Common myeloid progenitor, CD34-positive (primary cell): ENCODE data around the gene CRYAB.

Experiments
- CTCF ChIA-PET: fragments of 350-600 bp; sonication (Branson Sonifier 250); formaldehyde crosslinking; loops from one replicate; lab custom pipeline; 2021; ENCODE audit warnings: antibody characterized with exemption; lab: Charles Lee
- POLR2A ChIA-PET: fragments of 350-600 bp; sonication (Branson Sonifier 250); formaldehyde crosslinking; loops from one replicate; lab custom pipeline; 2021; ENCODE audit warnings: antibody characterized with exemption; lab: Charles Lee
- DNase-seq, 3 donors: peaks; one replicate each; pipeline versions ENCODE4 v3.0.0 to v3.0.0-alpha.2; 2013
- H3K27ac ChIP-seq, 2 experiments: 1 replicate in 1 of 2; 2 replicates in 1 of 2; pipeline ENCODE4 v1.7.0; 2013; ENCODE audit warnings: inconsistent platforms in 2 of 2, low read length in 2 of 2, mild to moderate bottlenecking in 2 of 2, low read depth in 1 of 2, moderate library complexity in 1 of 2; ENCODE audit not compliant: severe bottlenecking in 2 of 2, insufficient read depth in 1 of 2, poor library complexity in 1 of 2
- H3K27me3 ChIP-seq, 5 experiments: replicated peaks in 2 of 5; 1 replicate in 3 of 5; 2 replicates in 2 of 5; pipeline versions ENCODE4 v1.6.1 to v1.7.0; 2013; ENCODE audit warnings: low read length in 4 of 5, mild to moderate bottlenecking in 2 of 5, moderate library complexity in 2 of 5, inconsistent platforms in 1 of 5; ENCODE audit not compliant: insufficient read depth in 5 of 5, control insufficient read depth in 4 of 5
- H3K36me3 ChIP-seq, 4 experiments: 1 replicate in 2 of 4; 2 replicates in 2 of 4; pipeline versions ENCODE4 v1.6.1 to v1.7.0; 2013; ENCODE audit warnings: low read length in 3 of 4, control low read depth in 1 of 4, mild to moderate bottlenecking in 1 of 4; ENCODE audit not compliant: control insufficient read depth in 4 of 4, insufficient read depth in 4 of 4
- H3K4me1 ChIP-seq, 4 experiments: 1 replicate in 3 of 4; 2 replicates in 1 of 4; pipeline versions ENCODE4 v1.6.1 to v1.7.1; 2013; ENCODE audit warnings: low read length in 3 of 4, mild to moderate bottlenecking in 3 of 4, control low read depth in 1 of 4, inconsistent platforms in 1 of 4, moderate library complexity in 1 of 4; ENCODE audit not compliant: control insufficient read depth in 4 of 4, insufficient read depth in 4 of 4; ENCODE audit errors: control extremely low read depth in 1 of 4
- H3K4me3 ChIP-seq, 7 experiments: 1 replicate in 4 of 7; 2 replicates in 3 of 7; pipeline versions ENCODE4 v1.5.1 to v1.7.0; 2013; ENCODE audit warnings: mild to moderate bottlenecking in 7 of 7, low read length in 6 of 7, moderate library complexity in 6 of 7, inconsistent platforms in 2 of 7, low read depth in 2 of 7, control low read depth in 1 of 7; ENCODE audit not compliant: insufficient read depth in 4 of 7, control insufficient read depth in 1 of 7; ENCODE audit errors: extremely low read depth in 1 of 7
- H3K9me3 ChIP-seq, 5 experiments: 1 replicate in 4 of 5; 2 replicates in 1 of 5; pipeline versions ENCODE4 v1.6.1 to v1.7.1; 2013; ENCODE audit warnings: low read length in 4 of 5, mild to moderate bottlenecking in 2 of 5, inconsistent platforms in 1 of 5, low read depth in 1 of 5, moderate library complexity in 1 of 5; ENCODE audit not compliant: control insufficient read depth in 4 of 5, insufficient read depth in 2 of 5; ENCODE audit errors: control extremely low read depth in 1 of 5
- WGBS: methylation state at CpG from one replicate; pipeline ENCODE4 v1.1.5; 2013; ENCODE audit not compliant: insufficient coverage; 5-methylcytosine and 5-hydroxymethylcytosine counted together

CRYAB gene

DNA sequence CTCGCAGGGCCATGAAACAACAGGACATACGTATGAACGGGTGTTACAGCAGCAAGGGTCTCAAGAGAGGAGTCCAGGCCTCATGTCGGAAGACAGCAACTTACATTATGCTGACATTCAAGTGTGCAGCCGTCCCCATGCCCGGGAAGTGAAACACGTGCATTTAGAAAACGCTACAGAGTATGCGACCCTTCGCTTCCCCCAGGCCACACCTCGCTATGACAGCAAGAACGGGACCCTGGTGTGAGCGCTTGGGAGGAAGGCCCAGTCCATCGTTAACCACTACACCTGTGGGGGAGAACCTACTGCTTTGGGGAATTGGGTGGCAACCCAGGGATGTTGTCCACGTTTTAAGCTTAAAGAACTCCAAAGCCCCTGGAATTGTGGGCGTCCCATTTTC, 14.4 kb upstream of the CRYAB start:
- no peak for DNase-seq
- Histone ChIP-seq H3K4me1 (peaks cover 0 to 22% (median 9%) of the 10 kb centered on the region in 4 experiments), H3K4me3 (peak overlapping the region in 4 of 7 experiments; percentile 62 to 87 (median 72)), H3K27ac (peak overlapping the region in 1 of 2 experiments; percentile 84), H3K27me3 (no peaks in the 10 kb centered on the region), H3K9me3 (no peaks in the 10 kb centered on the region), H3K36me3 (no peaks in the 10 kb centered on the region)
- POLR2A ChIA-PET, result interaction anchor here (0.7 to 1.1 kb wide), 2 partner anchors 14 to 20 kb away, joined by 4 read pairs; partner anchors contain the start of gene CRYAB
- 96% methylated on average over 14 of the region's 16 CpGs for WGBS
- CTCF ChIA-PET, result interaction anchor here (0.8 to 2.3 kb wide), 4 partner anchors 28 to 56 kb away, joined by 3 to 10 read pairs (median 4); no protein-coding TSS in a partner anchor

DNA sequence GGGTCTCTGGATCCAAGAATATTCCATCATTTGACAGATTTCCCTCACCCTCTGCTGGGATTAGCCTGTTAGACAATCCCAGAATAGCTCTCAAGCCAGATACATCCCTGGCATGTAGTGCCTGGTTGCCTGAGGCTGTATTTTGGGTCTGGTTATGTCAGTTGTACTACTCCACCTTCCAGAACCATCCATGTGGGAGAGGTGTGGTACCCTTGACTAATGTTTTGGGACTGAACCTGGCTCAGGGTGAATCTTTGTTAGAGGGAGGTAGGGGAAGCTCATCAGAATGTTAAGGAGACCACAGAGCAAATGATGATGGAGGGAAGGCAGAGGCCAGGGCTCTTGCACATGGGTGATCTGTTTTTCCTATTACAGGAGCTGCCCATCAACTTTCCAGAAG, 12.4 kb upstream of the CRYAB start:
- DNase-seq, result no peak
- Histone ChIP-seq H3K4me1 (peaks cover 0 to 22% (median 9%) of the 10 kb centered on the region in 4 experiments), H3K36me3 (no peaks in the 10 kb centered on the region), H3K27me3 (no peaks in the 10 kb centered on the region), H3K4me3 (no peak overlapping the region), H3K27ac (no peak overlapping the region), H3K9me3 (no peaks in the 10 kb centered on the region)
- ChIA-PET CTCF (interaction anchor here (1.8 kb wide), 2 partner anchors 9 to 14 kb away, joined by 6 read pairs; no protein-coding TSS in a partner anchor), POLR2A (no interaction called here)

DNA sequence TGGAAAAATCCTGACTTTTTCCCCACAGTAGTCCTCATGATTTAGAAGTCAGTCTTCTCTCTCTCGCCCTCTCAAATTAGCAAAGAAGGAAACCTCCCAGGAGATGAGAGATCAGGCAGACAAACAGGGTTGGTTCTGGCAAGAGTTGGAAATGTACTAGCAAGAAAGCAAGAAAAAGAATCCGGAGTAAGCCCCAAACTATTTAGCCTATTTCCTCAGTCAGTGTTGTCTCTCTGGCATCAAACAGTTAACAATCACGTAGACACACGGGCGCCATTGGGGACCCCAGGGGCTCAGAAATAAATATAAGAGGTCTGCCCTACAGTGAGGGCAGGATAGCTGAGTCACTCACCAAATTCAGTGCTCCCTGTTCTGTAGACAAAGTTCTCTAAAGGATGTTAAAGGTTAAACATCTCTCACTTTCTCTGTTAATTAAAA, 11.8 kb upstream of the CRYAB start:
- H3K9me3 ChIP-seq, result no peaks in the 10 kb centered on the region
- POLR2A ChIA-PET, result no interaction called here
- CTCF ChIA-PET, result interaction anchor here (1.8 kb wide), 2 partner anchors 9 to 13 kb away, joined by 6 read pairs; no protein-coding TSS in a partner anchor
- H3K36me3 ChIP-seq, result no peaks in the 10 kb centered on the region
- peaks cover 0 to 22% (median 9%) of the 10 kb centered on the region in 4 experiments for H3K4me1 ChIP-seq
- DNase-seq, result no peak
- no peak overlapping the region for H3K4me3 ChIP-seq
- 66% methylated on average over 4 of the region's 5 CpGs for WGBS
- H3K27me3 ChIP-seq, result no peaks in the 10 kb centered on the region
- H3K27ac ChIP-seq, result no peak overlapping the region

DNA sequence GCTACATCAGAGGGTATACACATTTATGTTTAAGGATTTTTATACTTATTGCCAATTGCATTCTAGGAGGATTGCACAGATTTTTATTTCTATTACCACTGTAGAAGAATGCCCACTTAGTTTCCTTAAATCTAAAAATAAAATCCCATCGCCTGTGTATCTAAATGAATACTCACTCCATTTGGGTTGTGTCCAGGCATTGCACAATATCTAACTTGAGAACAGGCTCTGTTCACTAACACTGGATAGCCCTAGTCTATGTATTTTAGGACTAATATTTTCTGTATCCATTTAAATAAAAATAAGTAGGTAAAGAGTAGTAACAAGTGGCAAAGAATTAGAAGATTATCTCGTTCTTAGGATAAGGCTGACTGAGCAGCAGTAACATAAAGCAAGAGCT, 11.2 kb upstream of the CRYAB start:
- no peaks in the 10 kb centered on the region for H3K36me3 ChIP-seq
- no peak for DNase-seq
- ChIA-PET CTCF (interaction anchor here (1.8 kb wide), 1 partner anchor 8 kb away, joined by 6 read pairs; no protein-coding TSS in a partner anchor), POLR2A (no interaction called here)
- no peaks in the 10 kb centered on the region for H3K27me3 ChIP-seq
- no peak overlapping the region for H3K4me3 ChIP-seq
- peaks cover 0 to 22% (median 9%) of the 10 kb centered on the region in 4 experiments for H3K4me1 ChIP-seq
- 0% methylated on average over 1 of the region's 2 CpGs for WGBS
- no peak overlapping the region for H3K27ac ChIP-seq
- H3K9me3 ChIP-seq, result no peaks in the 10 kb centered on the region

DNA sequence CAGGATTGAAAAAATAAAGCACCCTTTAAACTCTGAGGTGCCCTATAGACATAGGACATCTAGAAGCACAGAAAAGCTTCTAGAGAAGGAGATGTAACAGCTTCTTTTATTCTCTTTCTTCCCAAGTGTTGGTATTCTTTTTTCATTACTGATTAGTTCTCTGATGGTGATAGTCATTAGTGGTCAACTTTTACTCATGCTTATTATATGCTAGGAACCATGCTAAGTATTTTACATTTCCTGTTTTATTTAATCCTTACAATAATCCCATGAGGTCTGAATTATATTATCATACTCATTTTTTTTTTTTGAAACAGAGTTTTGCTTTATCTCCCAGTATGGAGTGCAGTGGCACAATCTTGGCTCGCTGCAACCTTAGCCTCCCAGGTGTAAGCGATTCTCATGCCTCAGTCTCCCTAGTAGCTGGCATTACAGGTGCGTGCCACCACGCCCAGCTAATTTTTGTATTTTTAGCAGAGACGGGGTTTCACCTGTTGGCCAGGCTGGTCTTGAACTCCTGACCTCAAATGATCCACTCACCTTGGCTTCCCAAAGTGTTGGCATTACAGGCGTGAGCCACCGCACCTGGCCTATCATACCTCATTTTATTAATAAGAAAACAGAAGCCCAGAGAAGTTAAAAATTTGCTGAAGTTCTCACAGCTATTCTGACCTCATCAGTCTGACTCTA, 10.1 kb upstream of the CRYAB start:
- WGBS, result 98% methylated on average over 7 of the region's 7 CpGs
- no peaks in the 10 kb centered on the region for H3K27me3 ChIP-seq
- POLR2A ChIA-PET, result no interaction called here

DNA sequence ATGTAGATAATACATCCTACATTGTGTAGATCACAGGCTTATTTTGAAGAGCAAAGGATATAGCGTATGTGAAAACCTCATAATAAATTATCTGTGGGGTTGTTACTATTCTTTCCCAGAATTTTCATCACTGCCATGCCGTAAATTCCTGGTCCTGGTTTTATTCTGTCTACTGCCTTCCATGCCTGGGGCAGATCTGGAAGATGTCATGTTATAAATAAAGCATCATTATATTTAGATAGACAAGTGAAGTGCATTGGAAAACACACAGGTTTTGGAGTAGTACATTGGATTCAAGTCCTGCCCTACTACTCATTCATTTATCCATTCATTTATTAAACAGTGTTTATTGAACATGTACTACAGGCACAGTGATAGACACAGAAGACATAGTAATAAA, 9.3 kb upstream of the CRYAB start:
- CTCF ChIA-PET, result interaction anchor here (1.0 to 1.2 kb wide), 2 partner anchors 10 to 13 kb away, joined by 4 to 6 read pairs; no protein-coding TSS in a partner anchor
- no CpG with 5 or more reads among the region's 2 CpGs for WGBS
- no peak overlapping the region for H3K4me3 ChIP-seq
- peaks cover 0 to 4% (median 0%) of the 10 kb centered on the region in 5 experiments for H3K27me3 ChIP-seq
- no peak overlapping the region for H3K27ac ChIP-seq
- no peak for DNase-seq
- H3K36me3 ChIP-seq, result no peaks in the 10 kb centered on the region
- POLR2A ChIA-PET, result no interaction called here
- H3K4me1 ChIP-seq, result peaks cover 0 to 8% (median under 1%) of the 10 kb centered on the region in 4 experiments
- H3K9me3 ChIP-seq, result no peaks in the 10 kb centered on the region

More for the DNA sequence above, 10.1 kb upstream of the CRYAB start:
- Histone ChIP-seq H3K27ac (no peak overlapping the region), H3K9me3 (no peaks in the 10 kb centered on the region), H3K4me1 (peaks cover 0 to 16% (median 4%) of the 10 kb centered on the region in 4 experiments), H3K4me3 (no peak overlapping the region), H3K36me3 (no peaks in the 10 kb centered on the region)
- CTCF ChIA-PET, result interaction anchor here (1.0 to 1.2 kb wide), 2 partner anchors 9 to 12 kb away, joined by 4 to 6 read pairs; no protein-coding TSS in a partner anchor
- DNase-seq, result no peak
